ENCODE results near the gene SOCS2.
"Not testable (repeated sequence)": the region's sequence is repeated elsewhere in the genome, so short reads cannot be mapped to it uniquely, and the experiment has no call there.

The SOCS2 gene

GRCh38 chr12:93593843-93594242 is 21.4 kb downstream of the SOCS2 start:
- no peak for DNase-seq (ENCODE audit: low read depth in 2 of 2)

GRCh38 chr12:93594766-93595311 is 22.4 kb downstream of the SOCS2 start:
- DNase-seq (ENCODE audit: low read depth in 2 of 2): no peak

DNA sequence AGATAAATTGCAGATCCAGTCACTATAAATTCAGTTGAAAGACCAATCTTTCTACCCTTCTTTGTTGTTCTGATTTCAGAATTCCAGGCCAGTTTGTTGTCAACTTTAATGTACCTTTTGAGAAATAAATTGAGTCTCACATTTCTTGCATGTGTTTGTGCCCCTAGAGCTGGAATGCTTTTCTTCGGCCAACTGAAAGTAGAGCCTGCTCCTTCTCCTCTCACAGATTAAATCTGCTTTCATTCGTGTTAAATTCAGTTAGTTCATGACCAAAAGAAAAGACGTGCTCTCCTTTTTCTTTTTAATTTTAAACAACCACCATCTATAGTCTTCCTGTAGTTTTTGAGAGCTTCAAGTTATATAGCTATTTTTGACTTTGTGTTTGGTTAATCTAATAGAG is 22.9 kb downstream of the SOCS2 start:
- no peak for DNase-seq (ENCODE audit: low read depth in 2 of 2)

- no peak for DNase-seq (ENCODE audit: low read depth in 2 of 2)
Measured at GRCh38 chr12:93597608-93598007, 25.1 kb downstream of the SOCS2 start.

DNA sequence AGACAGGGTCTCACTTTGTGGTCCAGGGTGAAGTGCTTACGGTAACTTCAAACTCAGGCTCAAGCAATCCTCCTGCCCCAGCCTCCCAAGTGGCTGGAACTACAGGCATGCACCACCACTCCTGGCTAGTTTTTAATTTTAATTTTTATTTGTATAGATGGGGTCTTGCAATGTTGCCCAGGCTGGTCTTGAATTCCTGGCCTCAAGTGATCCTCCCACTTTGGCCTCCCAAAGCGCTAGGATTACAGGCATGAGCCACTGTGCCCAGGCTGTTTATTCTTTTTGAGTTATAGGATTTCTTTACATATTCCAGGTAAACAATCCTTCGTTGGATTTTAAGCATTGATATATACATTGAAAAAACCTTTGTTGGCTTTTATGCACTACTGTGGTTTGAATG is 26.7 kb downstream of the SOCS2 start:
- no peak for DNase-seq (ENCODE audit: low read depth in 2 of 2)

- no peak for DNase-seq (ENCODE audit: low read depth in 2 of 2)
Measured at GRCh38 chr12:93601591-93601990, 29.1 kb downstream of the SOCS2 start.

DNA sequence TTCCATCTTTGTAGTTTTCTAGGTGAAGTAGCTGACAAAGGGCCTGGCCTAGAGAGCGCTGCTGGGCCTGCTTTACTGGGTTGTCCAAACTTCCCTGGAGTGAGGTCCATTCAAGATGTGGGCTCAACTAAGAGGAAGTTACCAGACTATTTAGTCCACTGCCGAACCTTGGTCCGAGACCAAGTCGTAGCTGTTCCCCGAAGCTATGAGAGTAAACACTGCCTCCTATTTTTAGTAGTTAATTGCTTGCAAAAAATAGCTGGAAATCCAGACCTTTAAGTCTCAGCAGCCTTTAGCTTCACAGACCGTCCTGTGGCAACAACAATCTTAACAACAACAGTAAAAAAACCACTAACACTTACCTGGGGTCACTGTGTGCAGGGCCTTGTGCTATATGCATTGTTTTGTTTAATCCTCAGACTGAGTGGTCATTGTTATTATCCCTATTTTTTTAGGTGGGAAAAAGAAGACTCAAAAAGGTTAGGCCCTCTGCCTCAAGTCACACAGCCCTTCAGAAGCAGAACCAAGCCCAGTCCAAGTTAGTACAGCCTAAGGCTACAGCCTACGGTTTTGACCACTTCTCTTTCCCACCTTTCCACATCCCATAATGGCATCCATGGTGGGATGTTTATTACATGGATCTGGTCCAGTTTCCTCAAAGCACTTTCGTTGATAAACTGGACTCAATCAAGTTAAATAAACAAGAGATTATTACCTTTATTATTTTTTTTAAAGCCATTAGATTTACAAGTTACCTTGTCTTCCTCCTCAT is 30.6 kb downstream of the SOCS2 start:
- no peak for DNase-seq (ENCODE audit: low read depth in 2 of 2)

GRCh38 chr12:93603762-93604161 is 31.3 kb downstream of the SOCS2 start:
- no peak for DNase-seq (ENCODE audit: low read depth in 2 of 2)

DNA sequence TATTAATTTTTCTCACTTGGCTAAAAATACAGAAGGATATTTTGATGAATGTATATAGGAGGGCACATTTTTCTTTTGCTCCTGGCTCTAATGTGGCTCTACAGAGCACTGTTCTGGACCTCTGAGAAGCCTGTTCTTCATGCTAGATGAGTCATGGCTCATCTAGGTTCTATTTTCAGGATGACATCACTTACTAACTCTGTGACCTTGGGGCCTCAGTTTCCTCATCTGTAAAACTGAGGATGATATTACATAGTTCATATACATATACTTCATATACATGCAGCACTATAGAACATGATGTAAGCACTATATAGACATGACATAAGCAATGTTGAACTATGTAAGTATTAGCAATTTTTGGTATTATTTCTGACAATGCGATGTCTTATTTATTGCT is 35.8 kb downstream of the SOCS2 start:
- no peak for DNase-seq (ENCODE audit: low read depth in 2 of 2)

GRCh38 chr12:93609281-93610192 is 37.1 kb downstream of the SOCS2 start:
- no peak for DNase-seq (ENCODE audit: low read depth in 2 of 2)

GRCh38 chr12:93612776-93613175 is 40.3 kb downstream of the SOCS2 start:
- DNase-seq (ENCODE audit: low read depth in 2 of 2): no peak

DNA sequence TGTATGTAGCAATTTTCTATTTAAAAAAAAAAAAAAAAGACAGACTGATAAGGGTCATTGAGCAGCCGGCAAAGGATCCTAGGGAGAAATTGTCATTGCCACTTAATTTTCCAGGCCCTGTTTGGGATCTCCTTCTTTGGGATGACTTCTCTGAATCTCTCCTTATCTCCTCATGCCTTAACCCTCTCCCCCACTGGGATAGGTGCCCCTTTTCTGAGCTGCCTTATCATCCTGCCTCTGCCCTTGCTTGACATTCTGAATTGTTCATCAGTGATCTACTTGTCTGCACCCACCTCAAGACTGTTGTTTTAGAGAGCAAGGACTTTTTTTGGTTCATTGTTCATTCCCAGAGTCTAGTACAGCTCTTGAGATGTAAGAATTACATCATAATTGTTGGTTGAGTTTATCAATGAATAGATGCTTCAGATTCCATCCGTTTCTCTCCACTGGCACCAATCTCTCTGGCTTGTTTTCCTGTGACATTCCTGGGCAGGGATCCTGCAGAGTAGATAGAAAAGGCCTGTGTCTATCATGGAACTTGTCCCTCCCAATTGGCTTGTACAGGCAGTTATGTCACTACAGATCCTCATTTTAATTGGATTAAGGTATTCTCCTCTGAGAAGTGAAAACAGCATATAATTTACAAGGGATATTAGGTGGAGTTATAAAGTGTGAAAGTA is 42.6 kb downstream of the SOCS2 start:
- DNase-seq (ENCODE audit: low read depth in 2 of 2): no peak

DNA sequence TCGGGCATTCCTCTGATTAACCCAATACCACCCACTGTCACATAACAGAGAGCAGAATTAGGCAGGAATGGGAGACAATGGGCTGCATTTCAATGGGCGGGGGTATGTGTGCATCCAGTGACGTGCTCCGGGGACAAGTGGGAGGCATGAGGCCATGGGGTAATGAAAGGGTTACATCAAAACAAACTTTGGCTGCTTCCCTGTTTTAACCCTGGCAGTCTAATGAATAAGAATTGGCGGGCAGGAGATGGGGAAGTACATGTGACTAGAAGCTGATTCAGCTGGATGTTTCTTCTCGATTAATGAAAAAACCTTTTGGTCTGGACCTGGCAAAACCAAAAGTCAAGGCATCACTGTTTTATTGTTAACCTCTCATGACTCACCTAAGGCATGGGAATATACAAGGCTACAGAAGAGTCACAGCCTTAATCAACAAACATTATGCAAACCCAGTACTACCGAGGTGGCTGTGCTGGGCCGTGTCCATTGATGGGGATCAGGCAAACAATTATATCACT is 44.2 kb downstream of the SOCS2 start:
- DNase-seq (ENCODE audit: low read depth in 2 of 2): no peak

- DNase-seq (ENCODE audit: low read depth in 2 of 2): no peak
Measured at GRCh38 chr12:93618891-93619410, 46.5 kb downstream of the SOCS2 start.

DNA sequence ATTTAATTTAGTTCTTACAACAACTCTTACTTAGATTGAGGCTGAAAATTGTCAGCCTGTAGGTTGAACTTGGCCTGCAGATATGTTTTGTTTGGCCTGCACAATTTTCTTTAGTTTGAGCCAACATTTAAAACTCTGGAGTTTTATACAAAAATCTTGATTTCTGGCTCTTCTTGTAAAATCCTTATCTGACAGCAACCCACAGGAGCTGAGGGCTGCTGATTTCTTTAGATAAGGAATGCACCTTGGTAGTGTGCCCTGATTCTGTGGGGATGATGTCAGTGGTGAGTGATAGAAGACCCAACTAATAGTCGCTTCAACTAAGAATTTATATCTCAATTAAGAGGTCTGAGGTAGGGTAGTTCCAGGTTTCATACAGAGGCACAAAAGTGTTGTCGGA is 49.5 kb downstream of the SOCS2 start:
- DNase-seq (ENCODE audit: low read depth in 2 of 2): no peak

GRCh38 chr12:93622485-93622884 is 50.0 kb downstream of the SOCS2 start:
- DNase-seq (ENCODE audit: low read depth in 2 of 2): no peak

DNA sequence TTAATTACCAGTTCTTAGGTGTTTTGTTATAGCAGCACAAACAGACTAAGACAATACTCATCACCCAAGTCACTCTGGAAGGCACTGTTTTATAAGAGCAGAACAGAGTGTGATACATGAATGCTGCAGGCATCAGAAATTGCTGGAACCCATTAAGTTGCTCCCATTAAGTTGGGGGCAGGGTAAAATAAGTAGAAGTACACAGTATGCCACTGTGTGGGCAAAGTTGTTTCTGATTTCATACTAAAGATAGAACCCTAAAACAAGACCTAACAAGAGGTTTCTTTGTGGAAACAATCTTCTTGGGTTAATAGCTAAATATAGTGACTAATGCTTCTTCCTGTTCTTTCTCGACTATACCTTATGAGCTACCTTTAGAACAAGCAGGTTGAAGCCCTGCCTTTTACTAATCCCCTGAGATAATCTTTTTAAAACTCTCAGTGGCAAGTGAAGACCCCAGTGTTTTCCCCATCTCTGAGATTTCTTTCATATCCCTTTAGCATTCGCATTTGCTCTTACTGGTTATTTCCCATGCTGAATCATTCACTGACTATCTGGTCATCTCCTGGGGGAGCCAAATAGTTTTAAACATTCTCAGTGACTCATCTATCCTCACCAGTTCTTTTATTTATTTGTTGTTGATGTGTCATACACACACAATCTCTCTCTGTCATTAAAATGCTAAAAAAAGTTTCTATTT is 52.3 kb downstream of the SOCS2 start:
- DNase-seq (ENCODE audit: low read depth in 2 of 2): no peak

DNA sequence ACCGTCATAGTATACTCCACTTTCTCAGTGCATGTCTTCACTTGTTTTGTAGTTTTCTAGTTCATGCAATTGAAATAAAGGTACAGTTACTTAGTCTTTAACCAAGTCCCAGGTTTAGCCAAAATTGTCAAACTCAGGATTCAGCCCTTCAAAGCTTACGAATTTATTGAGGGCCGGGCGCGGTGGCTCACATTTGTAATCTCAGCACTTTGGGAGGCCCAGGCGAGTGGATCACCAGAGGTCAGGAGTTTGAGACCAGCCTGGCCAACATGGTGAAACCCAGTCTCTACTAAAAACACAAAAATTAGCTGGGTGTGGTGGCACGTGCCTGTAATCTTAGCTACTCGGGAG is 52.8 kb downstream of the SOCS2 start:
- not testable (repeated sequence) for DNase-seq (ENCODE audit: low read depth in 2 of 2)

DNA sequence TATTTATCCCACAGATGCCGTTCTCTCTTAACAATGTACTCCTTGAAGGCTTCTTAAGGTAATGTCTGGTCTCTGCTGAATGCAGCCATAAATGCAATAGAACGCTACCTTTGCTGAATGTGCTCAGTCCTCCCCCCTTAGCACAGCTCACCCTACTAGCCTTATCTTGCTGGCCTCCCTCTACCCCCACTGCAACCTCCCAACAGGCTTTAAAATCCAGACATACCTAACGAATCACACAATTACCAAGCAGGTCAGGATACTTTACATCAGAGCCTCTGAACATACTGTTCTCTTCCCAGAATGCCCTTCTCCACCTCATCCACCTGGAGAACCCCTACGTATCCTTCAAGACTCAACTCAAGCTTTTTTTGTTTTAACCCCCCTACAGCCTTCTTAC is 53.7 kb downstream of the SOCS2 start:
- no peak for DNase-seq (ENCODE audit: low read depth in 2 of 2)

Data from stimulated activated CD4-positive, alpha-beta T cell treated with anti-CD3 and anti-CD28 coated beads, Interleukin-1b, Interleukin-23, amount 100 ng/mL, for 4 hours (primary cell).